Smooth muscle cell (in vitro differentiated cells): ENCODE measurements around the gene SPACDR. TPM values are rescaled to one million over a fixed set of nuclear protein-coding genes. Genes with fewer than 3 reads are reported as not detected.

ENCODE experiments used
- DNase-seq: peaks from one replicate; lab custom pipeline; 2025; ENCODE audit not compliant: unreplicated experiment; lab: John Stamatoyannopoulos, UW
- H2AFZ ChIP-seq: fragments of 200-600 bp; sonication (generic); 2 replicates; pipeline ENCODE4 v1.6.0; 2016; ENCODE audit warnings: antibody characterized with exemption, low read depth, mild to moderate bottlenecking
- H3F3A ChIP-seq: fragments of 200-600 bp; sonication (generic); 2 replicates; pipeline ENCODE4 v1.6.0; 2017; ENCODE audit warnings: antibody characterized with exemption, low read depth
- H3K27ac ChIP-seq: fragments of 200-600 bp; sonication (generic); 2 replicates; pipeline ENCODE4 v1.5.1; 2016; ENCODE audit warnings: low read depth, mild to moderate bottlenecking
- H3K27me3 ChIP-seq: fragments of 200-600 bp; sonication (generic); 2 replicates; pipeline ENCODE4 v1.6.1; 2016; ENCODE audit warnings: low read depth, mild to moderate bottlenecking
- H3K36me3 ChIP-seq: fragments of 200-600 bp; sonication (generic); 2 replicates; pipeline ENCODE4 v1.5.1; 2016; ENCODE audit warnings: low read depth
- H3K4me1 ChIP-seq: fragments of 200-600 bp; sonication (generic); 2 replicates; pipeline ENCODE4 v1.5.1; 2016; ENCODE audit warnings: low read depth
- H3K4me2 ChIP-seq: fragments of 200-600 bp; sonication (generic); 2 replicates; pipeline ENCODE4 v1.6.0; 2016; ENCODE audit warnings: mild to moderate bottlenecking
- H3K4me3 ChIP-seq: fragments of 200-600 bp; sonication (generic); 2 replicates; pipeline ENCODE4 v1.5.1; 2016; ENCODE audit warnings: mild to moderate bottlenecking
- H3K79me2 ChIP-seq: fragments of 200-600 bp; sonication (generic); 2 replicates; pipeline ENCODE4 v1.6.0; 2016; ENCODE audit warnings: low read depth, mild to moderate bottlenecking
- H3K9ac ChIP-seq: fragments of 200-600 bp; sonication (generic); 2 replicates; pipeline ENCODE4 v1.6.0; 2016; ENCODE audit warnings: low read depth
- H3K9me3 ChIP-seq: fragments of 200-600 bp; sonication (generic); replicated peaks from 2 replicates; pipeline ENCODE4 v1.5.1; 2016; ENCODE audit warnings: low read depth
- H4K20me1 ChIP-seq: fragments of 200-600 bp; sonication (generic); 2 replicates; pipeline ENCODE4 v1.6.0; 2016; ENCODE audit warnings: low read depth
- WGBS: methylation state at CpG from one replicate; pipeline ENCODE4 v1.1.7; 2016; ENCODE audit warnings: low lambda C conversion rate; 5-methylcytosine and 5-hydroxymethylcytosine counted together
- polyA plus RNA-seq: library from polyadenylated mRNA; unstranded; fragments of >200 nt; fragmentation: Nextera tagmentation; extraction: Ambion mirVana; gene quantifications from 2 replicates; pipeline ENCODE4 v1.2.1, GENCODE V29; 2016
- total RNA-seq: library from RNA; depleted of rRNA; stranded (reverse); fragments of >200 nt; gene quantifications from 2 replicates; pipeline ENCODE4 v1.2.3, GENCODE V29; 2014
- TF ChIP-seq, protein P1 (sequence below): fragments of 200-600 bp; sonication (generic); IDR thresholded peaks from 2 replicates; pipeline ENCODE4 v1.5.1; 2017; ENCODE audit warnings: borderline replicate concordance, mild to moderate bottlenecking, antibody characterized with exemption; ENCODE audit not compliant: insufficient read depth, poor library complexity, severe bottlenecking

The SPACDR gene
- total RNA-seq (not detected in 2 replicates), polyA plus RNA-seq (0.58 and 2.2 TPM in 2 replicates)

GRCh38 chr7:100464210-100464660 lies at the start of gene SPACDR:
Gene SPACDR, minus strand, starts transcription at chr7:100464260. Its CDS starts 235 bp downstream, at chr7:100464025.
- 86% methylated on average over 7 of the region's 7 CpGs for WGBS
- Histone ChIP-seq H3K4me2 (no peak within 1 kb of the TSS), H4K20me1 (peaks cover 10% of the 10 kb centered on the region), H3K27me3 (no peaks in the 10 kb centered on the region), H3K36me3 (no peaks in the 10 kb centered on the region), H3K9ac (no peak within 1 kb of the TSS), H3K27ac (no peak within 1 kb of the TSS), H3K79me2 (no peaks in the 10 kb centered on the region), H3K4me1 (no peaks in the 10 kb centered on the region), H3F3A (no peaks in the 10 kb centered on the region), H2AFZ (no peak within 1 kb of the TSS), H3K9me3 (no peaks in the 10 kb centered on the region), H3K4me3 (no peak within 1 kb of the TSS)
- DNase-seq: no peak
- TF ChIP-seq, protein P1, sequence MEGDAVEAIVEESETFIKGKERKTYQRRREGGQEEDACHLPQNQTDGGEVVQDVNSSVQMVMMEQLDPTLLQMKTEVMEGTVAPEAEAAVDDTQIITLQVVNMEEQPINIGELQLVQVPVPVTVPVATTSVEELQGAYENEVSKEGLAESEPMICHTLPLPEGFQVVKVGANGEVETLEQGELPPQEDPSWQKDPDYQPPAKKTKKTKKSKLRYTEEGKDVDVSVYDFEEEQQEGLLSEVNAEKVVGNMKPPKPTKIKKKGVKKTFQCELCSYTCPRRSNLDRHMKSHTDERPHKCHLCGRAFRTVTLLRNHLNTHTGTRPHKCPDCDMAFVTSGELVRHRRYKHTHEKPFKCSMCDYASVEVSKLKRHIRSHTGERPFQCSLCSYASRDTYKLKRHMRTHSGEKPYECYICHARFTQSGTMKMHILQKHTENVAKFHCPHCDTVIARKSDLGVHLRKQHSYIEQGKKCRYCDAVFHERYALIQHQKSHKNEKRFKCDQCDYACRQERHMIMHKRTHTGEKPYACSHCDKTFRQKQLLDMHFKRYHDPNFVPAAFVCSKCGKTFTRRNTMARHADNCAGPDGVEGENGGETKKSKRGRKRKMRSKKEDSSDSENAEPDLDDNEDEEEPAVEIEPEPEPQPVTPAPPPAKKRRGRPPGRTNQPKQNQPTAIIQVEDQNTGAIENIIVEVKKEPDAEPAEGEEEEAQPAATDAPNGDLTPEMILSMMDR: no peak

DNA sequence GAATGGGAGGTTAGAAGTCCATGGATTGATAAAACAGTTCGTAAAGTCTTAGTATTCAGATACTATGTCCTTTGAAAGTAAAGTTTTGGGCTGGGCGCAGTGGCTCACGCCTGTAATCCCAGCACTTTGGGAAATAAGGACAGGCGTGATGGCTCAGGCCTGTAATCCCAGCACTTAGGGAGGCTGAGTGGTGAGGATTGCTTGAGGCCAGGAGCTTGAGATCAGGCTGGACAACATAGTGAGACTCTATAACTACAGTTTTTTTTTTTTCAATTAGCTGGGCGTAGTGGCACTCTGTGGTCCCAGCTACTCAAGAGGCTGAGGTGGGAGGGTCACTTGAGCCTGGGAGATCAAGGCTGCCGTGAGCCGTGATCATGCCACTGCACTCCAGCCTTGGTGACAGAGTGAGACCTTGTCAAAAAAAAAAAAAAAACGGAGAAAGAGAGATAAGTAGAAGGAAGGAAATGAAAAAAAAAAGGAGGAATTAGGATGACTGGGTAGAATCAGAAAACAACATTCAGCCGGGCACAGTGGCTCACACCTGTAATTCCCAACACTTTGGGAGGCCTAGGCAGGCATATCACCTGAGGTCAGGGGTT lies 49.3 kb upstream of the SPACDR start:
- H4K20me1 ChIP-seq: no peaks in the 10 kb centered on the region
- no peak overlapping the region for H2AFZ ChIP-seq
- DNase-seq: no peak
- H3K36me3 ChIP-seq: no peaks in the 10 kb centered on the region
- TF ChIP-seq, protein P1: no peak
- 88% methylated on average over 9 of the region's 9 CpGs for WGBS
- no peaks in the 10 kb centered on the region for H3K9me3 ChIP-seq
- H3K27ac ChIP-seq: no peak overlapping the region
- H3K9ac ChIP-seq: no peak overlapping the region
- H3K79me2 ChIP-seq: no peaks in the 10 kb centered on the region
- H3K4me2 ChIP-seq: no peak overlapping the region
- peaks cover 9% of the 10 kb centered on the region for H3F3A ChIP-seq
- no peak overlapping the region for H3K4me3 ChIP-seq
- no peaks in the 10 kb centered on the region for H3K4me1 ChIP-seq
- H3K27me3 ChIP-seq: no peaks in the 10 kb centered on the region

DNA sequence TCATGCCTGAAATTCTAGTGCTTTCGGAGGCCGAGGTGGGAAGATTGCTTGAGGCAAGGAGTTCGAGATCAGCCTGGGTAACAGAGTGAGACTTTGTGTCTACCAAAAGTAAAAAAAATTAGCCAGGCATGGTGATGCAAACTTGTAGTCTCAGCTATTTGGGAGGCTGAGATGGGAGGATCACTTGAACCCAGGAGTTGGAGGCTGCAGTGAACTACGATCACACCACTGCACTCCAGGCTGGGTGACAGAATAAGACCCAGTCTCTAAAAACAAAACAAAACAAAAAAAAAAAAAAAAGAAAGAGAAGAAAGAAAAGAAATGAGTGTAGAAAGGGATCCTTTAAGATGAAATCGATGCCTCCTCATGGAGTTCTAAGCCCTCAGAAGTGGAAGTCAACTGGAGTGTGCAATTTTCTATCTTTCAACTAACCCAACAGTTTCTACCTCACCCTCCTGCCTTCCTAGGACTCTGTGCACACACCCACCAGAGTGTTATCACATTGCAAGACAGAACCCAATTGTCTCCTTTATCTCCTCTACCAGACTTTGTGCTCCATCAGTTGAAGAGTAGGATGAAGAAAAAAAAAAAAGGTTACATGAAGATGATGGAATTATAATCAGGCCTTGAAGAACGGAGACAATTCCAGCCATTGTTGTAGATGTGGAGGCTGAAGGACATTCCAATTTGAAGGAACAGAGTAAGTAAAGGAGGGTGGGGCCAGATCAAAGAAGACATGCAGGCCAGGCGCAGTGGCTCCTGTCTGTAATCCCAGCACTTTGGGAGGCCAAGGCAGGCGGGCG lies 46.6 kb upstream of the SPACDR start:
- Histone ChIP-seq H3K4me2 (no peak overlapping the region), H4K20me1 (no peaks in the 10 kb centered on the region), H3K27ac (no peak overlapping the region), H2AFZ (no peak overlapping the region), H3K36me3 (no peaks in the 10 kb centered on the region), H3K79me2 (no peaks in the 10 kb centered on the region), H3K9me3 (no peaks in the 10 kb centered on the region), H3F3A (peaks cover under 1% of the 10 kb centered on the region), H3K9ac (no peak overlapping the region), H3K4me1 (no peaks in the 10 kb centered on the region), H3K27me3 (no peaks in the 10 kb centered on the region), H3K4me3 (no peak overlapping the region)
- TF ChIP-seq, protein P1: no peak
- DNase-seq: no peak
- WGBS: 88% methylated on average over 9 of the region's 9 CpGs
